Stimulated activated CD4-positive, alpha-beta T cell treated with anti-CD3 and anti-CD28 coated beads, Interleukin-12 subunit alpha, Interleukin-12 subunit beta, amount 100 ng/mL, for 24 hours (primary cell): ENCODE measurements around the gene BBC3.

Experiments
- DNase-seq, 2 experiments: peaks; one replicate each; pipeline ENCODE4 v3.0.0-alpha.2; 2020; ENCODE audit warnings: low read depth in 2 of 2

Gene BBC3

DNA sequence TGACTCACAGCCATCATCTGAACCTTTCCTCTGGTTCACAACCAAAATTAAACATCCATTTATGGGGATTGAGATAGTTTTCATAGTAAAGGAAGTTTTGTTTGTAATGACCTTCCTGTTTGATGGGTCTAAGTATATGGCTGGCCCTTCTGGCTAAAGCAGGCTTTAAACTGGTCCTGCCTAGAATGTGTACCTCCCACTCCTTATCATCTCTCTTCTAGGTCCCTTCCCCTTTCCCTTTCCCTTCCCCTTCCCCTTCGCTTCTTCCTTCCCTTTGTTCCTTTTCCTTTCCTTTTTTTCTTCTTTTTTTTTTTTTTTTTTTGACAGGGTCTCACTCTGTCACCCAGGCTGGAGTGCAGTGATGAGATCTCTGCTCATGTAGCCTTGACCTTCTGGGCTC, 35.6 kb downstream of the BBC3 start:
- DNase-seq: no peak

DNA sequence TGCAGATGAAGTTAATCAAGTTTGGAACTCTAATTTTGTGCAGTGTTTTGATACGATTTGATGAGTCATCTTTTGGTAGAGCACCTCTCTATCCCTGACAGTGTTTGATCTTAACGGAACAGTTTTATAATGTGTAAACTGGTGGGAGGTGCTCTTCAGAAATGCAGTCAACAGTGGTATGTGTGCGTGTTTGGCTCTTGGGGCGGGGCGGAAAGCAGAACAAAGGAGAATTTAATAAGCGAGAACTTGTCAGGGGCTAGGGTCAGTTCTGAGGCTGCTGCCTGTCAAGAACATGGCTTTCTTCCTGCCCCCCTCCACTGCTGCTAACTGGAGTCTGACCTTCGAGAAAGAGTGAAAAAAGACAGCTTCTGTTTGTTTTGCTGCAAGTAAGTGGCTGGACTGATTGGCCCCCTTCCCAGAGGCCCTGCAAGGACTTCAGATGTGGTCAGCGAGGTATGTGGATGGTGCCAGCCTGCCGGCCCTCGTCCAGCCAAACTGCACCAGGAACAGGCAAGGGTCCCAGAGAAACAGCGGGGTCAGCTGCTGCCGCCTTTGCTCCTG, 40.8 kb downstream of the BBC3 start:
- peak; percentile 41 to 43 for DNase-seq

DNA sequence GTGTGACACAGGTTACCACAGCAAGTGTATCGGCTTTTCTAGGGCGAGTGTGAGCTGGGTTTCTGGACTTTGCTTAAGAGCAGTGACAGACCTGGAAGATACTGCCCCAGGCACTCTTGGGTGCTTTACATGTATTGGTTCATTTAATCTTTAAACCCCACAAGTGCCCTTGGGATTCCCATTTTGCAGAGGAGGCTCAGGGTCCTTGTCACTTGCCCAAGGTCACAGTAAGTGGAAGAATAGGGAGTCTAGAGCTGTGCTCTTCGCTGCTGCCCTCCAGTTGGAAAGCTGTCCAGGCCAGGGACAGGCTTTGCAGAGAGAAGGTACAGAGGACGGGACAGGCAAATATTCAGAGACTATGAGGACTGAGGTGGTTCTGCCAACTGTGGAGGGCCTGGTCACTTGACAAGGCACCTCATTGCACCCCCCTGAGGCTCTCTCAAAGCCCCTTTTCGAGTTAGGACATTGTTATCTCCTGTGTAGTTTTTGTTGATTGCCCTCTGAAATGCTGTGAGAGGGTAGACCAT, 42.4 kb downstream of the BBC3 start:
- DNase-seq: no peak

- no peak for DNase-seq
Observed at GRCh38 chr19:47187797-47188196, 43.2 kb downstream of the BBC3 start.

DNA sequence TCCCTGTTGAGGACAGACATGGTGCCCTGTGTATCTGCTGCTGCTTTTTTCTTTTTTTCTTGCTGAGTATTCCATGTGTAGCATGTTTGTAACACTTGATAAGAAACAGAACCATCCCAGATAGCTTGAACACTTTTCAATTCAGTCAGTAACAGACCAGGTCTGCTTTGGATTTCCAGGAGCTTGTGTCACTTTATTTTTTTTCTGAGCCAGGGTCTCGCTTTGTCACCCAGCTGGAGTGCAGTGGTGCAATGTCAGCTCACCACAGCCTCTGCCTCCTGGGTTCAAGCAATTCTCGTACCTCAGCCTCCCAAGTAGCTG, 43.7 kb downstream of the BBC3 start:
- no peak for DNase-seq

DNA sequence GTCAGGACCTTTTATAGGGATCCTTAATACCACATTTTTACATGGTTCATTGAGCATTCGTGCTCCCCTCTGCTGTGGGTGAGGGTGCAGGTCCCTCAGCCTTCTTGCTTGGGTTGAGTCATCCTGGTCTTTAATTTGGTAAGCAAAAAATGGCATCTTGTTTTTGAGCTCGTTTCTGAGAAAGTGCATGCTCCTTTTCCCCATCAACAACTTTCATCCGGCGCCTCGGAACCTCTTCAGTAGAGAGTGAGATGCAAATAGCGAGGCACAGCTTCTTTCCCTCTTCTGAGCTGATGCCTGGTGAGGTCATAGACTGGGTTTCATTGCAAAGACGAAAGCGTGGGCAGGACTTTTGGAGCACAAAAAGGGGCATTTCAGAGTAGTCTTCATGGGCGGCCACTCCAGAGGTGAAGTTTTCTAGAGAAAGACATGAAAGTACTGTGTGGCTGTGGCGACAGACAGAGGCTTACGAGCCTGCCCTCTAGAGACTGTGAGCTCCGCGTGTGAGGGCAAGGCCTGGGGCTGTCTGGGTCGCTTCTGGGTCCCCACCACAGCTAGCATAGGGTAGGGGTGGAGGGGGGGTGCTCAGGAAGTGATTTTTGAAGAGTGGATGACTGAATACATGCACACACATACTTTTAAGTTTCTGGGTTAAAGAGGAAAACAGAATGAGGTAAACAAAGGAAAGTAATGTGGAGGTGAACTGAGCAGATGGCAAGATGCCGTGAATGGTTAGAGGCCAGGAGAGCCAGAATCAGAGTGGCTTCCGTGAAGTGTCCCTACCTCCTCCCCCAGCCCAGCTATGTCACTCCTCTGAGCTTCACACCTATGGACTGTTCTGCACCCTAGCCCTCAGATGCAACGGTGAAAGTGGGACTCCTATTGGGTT, 44.3 kb downstream of the BBC3 start:
- peak; percentile 65 to 74 for DNase-seq

DNA sequence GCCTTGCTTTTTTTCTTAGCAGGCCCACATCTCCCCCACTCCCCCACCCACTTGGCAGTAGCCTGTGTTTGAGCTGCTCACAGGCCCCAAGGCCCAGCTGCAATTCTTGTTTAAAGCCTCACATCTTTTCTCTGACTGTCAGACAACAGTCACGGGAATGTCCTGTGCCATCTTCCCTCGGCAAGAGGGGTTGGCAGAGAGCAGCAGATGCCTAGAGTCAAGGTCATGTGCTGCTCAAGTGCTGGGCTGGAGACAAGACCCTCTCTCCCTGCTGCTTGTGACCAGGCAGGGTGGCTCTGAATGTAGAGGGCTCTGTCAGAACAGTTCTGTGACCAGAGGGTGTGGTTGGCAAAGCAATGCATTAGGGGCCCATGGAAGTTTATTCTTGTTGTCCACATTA, 47.4 kb downstream of the BBC3 start:
- DNase-seq: no peak

- no peak for DNase-seq
Observed at GRCh38 chr19:47179653-47180310, 51.2 kb downstream of the BBC3 start.

- DNase-seq: no peak
Observed at GRCh38 chr19:47176627-47177090, 54.3 kb downstream of the BBC3 start.

DNA sequence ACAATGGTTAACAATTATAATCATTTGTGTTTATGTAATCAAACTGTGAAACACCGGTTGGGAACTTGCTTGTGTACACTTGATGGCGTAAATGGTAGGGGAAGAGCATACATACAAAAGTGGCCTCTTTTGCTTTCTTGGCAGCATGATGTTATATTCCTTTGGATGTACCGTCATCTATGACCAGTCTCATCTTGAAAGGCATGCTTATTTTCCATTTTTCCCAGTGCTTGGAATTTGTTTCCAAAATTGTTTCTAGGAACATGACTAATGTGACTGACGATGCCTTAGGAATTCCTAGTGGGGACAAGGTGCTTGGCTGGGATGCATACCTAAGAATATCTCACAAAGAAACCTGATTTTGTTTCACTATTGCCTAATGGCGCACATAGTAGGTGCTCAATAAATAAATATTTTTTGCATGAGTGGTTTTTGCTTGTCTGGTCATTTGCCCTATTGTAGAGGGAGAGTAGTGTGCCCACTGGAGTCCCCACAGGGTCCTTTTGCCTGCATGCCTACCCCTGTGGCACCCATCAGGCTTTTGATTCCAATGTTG, 54.9 kb downstream of the BBC3 start:
- DNase-seq: no peak

GRCh38 chr19:47172666-47173455, 58.1 kb downstream of the BBC3 start:
- no peak for DNase-seq
